HEK293T (cell line): ENCODE data around the gene RNASEH1.

ENCODE experiments used
- CTCF ChIA-PET: fragments of 350-600 bp; formaldehyde crosslinking; extraction: SDS; loops from one replicate; lab custom pipeline; 2021; ENCODE audit warnings: antibody characterized with exemption, inconsistent platforms; lab: Yijun Ruan, JAX
- POLR2A ChIA-PET: fragments of 350-600 bp; formaldehyde crosslinking; extraction: SDS; loops from one replicate; lab custom pipeline; 2020; ENCODE audit warnings: antibody characterized with exemption, inconsistent platforms; lab: Yijun Ruan, JAX
- DNase-seq: peaks from one replicate; pipeline ENCODE4 v3.0.0; 2012; ENCODE audit warnings: mixed read lengths; ENCODE audit errors: extremely low spot score
- ARNT ChIP-seq: fragments of 450-650 bp; IDR thresholded peaks from 2 replicates; pipeline ENCODE4 v1.6.1; 2017; ENCODE audit warnings: mild to moderate bottlenecking
- BHLHE40 ChIP-seq: fragments of 450-650 bp; IDR thresholded peaks from 2 replicates; pipeline ENCODE4 v1.6.1; 2016; ENCODE audit warnings: mild to moderate bottlenecking, moderate library complexity, borderline replicate concordance
- CTBP1 ChIP-seq: fragments of 450-650 bp; IDR thresholded peaks from 2 replicates; pipeline ENCODE4 v1.6.1; 2016; ENCODE audit warnings: borderline replicate concordance
- ELF4 ChIP-seq: fragments of 450-650 bp; IDR thresholded peaks from 2 replicates; pipeline ENCODE4 v1.6.1; 2017; ENCODE audit warnings: antibody characterized with exemption
- FOXA1 ChIP-seq: fragments of 450-650 bp; IDR thresholded peaks from 2 replicates; pipeline ENCODE4 v1.6.1; 2016; ENCODE audit warnings: mild to moderate bottlenecking
- FOXK2 ChIP-seq: fragments of 450-650 bp; IDR thresholded peaks from 2 replicates; pipeline ENCODE4 v1.6.1; 2016; ENCODE audit warnings: mild to moderate bottlenecking
- FOXM1 ChIP-seq: fragments of 450-650 bp; IDR thresholded peaks from 2 replicates; pipeline ENCODE4 v1.6.1; 2017; ENCODE audit warnings: mild to moderate bottlenecking, borderline replicate concordance
- HDGF ChIP-seq: fragments of 450-650 bp; IDR thresholded peaks from 2 replicates; pipeline ENCODE4 v1.6.1; 2017; ENCODE audit warnings: antibody characterized with exemption, borderline replicate concordance
- L3MBTL2 ChIP-seq: fragments of 450-650 bp; conservative IDR thresholded peaks from 2 replicates; pipeline ENCODE4 v1.6.1; 2016; ENCODE audit warnings: mild to moderate bottlenecking
- LEF1 ChIP-seq: fragments of 450-650 bp; IDR thresholded peaks from 2 replicates; pipeline ENCODE4 v1.6.1; 2017; ENCODE audit warnings: mild to moderate bottlenecking, borderline replicate concordance
- NFRKB ChIP-seq: fragments of 450-650 bp; IDR thresholded peaks from 2 replicates; pipeline ENCODE4 v1.6.1; 2016; ENCODE audit warnings: mild to moderate bottlenecking, moderate library complexity
- PKNOX1 ChIP-seq: fragments of 450-650 bp; IDR thresholded peaks from 2 replicates; pipeline ENCODE4 v1.6.1; 2016
- SP1 ChIP-seq: fragments of 450-650 bp; IDR thresholded peaks from 2 replicates; pipeline ENCODE4 v1.6.1; 2017
- SUZ12 ChIP-seq: fragments of 450-650 bp; IDR thresholded peaks from 2 replicates; pipeline ENCODE4 v1.6.1; 2016; ENCODE audit warnings: mild to moderate bottlenecking
- TARDBP ChIP-seq: fragments of 450-650 bp; IDR thresholded peaks from 2 replicates; pipeline ENCODE4 v1.6.1; 2016
- ZNF384 ChIP-seq: fragments of 450-650 bp; IDR thresholded peaks from 2 replicates; pipeline ENCODE4 v1.6.1; 2016

RNASEH1 gene

GRCh38 chr2:3558205-3559014 lies at the start of gene RNASEH1:
TSS of gene RNASEH1 (minus strand) at chr2:3558333. CDS start at chr2:3558260, 73 bp downstream.
- POLR2A ChIA-PET = interaction anchor here (0.5 to 2.1 kb wide), 20 partner anchors 9 to 235 kb away, joined by 3 to 14 read pairs (median 4); partner anchors contain the start of genes ADI1 and RPS7
- TF ChIP-seq FOXM1 (no peak), ARNT (no peak), ZNF384 (no peak), PKNOX1 (peak; percentile 71), NFRKB (no peak), SP1 (no peak), HDGF (no peak), ELF4 (peak; percentile 40; the same call in 1 of the 2 replicates), LEF1 (no peak), CTBP1 (no peak), BHLHE40 (no peak), L3MBTL2 (peak; percentile 91), SUZ12 (no peak), FOXA1 (no peak), FOXK2 (no peak), TARDBP (no peak)
- CTCF ChIA-PET = interaction anchor here (0.6 kb wide), 1 partner anchor 19 kb away, joined by 3 read pairs; no protein-coding TSS in a partner anchor
- DNase-seq = peak; percentile 99

- TF ChIP-seq L3MBTL2 (no peak), ZNF384 (no peak), FOXA1 (no peak), BHLHE40 (no peak), FOXK2 (no peak), ELF4 (no peak), TARDBP (no peak), ARNT (no peak), FOXM1 (no peak), HDGF (no peak)
- POLR2A ChIA-PET = interaction anchor here (0.9 to 1.5 kb wide), 3 partner anchors 14 to 48 kb away, joined by 3 read pairs; partner anchors contain the start of gene RNASEH1
- CTCF ChIA-PET = no interaction called here
- no peak for DNase-seq
Measured at GRCh38 chr2:3606370-3607201, 48.5 kb upstream of the RNASEH1 start.

- TF ChIP-seq HDGF (no peak), BHLHE40 (no peak), SUZ12 (no peak), FOXK2 (no peak), PKNOX1 (no peak), ZNF384 (no peak), FOXM1 (no peak), LEF1 (no peak), ELF4 (no peak), TARDBP (no peak), SP1 (no peak)
- CTCF ChIA-PET = no interaction called here
- POLR2A ChIA-PET = interaction anchor here (0.9 to 1.5 kb wide), 5 partner anchors 15 to 87 kb away, joined by 3 to 4 read pairs (median 3); partner anchors contain the start of gene RNASEH1
- DNase-seq = no peak
Measured at GRCh38 chr2:3606028-3606369, 47.9 kb upstream of the RNASEH1 start.

GRCh38 chr2:3604991-3605961 lies 47.1 kb upstream of the RNASEH1 start:
- peak; percentile 85 for DNase-seq
- TF ChIP-seq FOXM1 (no peak), L3MBTL2 (peak; percentile 46), ELF4 (no peak)
- CTCF ChIA-PET = no interaction called here
- POLR2A ChIA-PET = interaction anchor here (0.7 to 1.5 kb wide), 7 partner anchors 16 to 87 kb away, joined by 3 to 4 read pairs (median 3); partner anchors contain the start of gene RNASEH1

GRCh38 chr2:3604207-3604877 lies 46.2 kb upstream of the RNASEH1 start:
- no peak for TF ChIP-seq L3MBTL2
- no peak for TF ChIP-seq LEF1
- ChIA-PET CTCF (no interaction called here), POLR2A (interaction anchor here (1.4 kb wide), 1 partner anchor 20 kb away, joined by 3 read pairs; no protein-coding TSS in a partner anchor)
- DNase-seq = no peak
